Breast epithelium (tissue), 4 donors: ENCODE results near the gene SYCE3. TPM values are rescaled to one million over a fixed set of nuclear protein-coding genes. Genes with fewer than 3 reads are reported as not detected.
"Not testable (repeated sequence)": the region's sequence is repeated elsewhere in the genome, so short reads cannot be mapped to it uniquely, and the experiment has no call there.

Experiments
- DNase-seq, 2 donors: peaks; one replicate each; pipeline ENCODE4 v3.0.0-alpha.2; 2019; ENCODE audit warnings: low spot score in 2 of 2
- H3K27ac ChIP-seq, 2 donors: fragments of 200-600 bp; sonication (generic) in 1 of 2; one replicate each; pipeline ENCODE4 v1.5.1; 2016 to 2019; ENCODE audit warnings: mild to moderate bottlenecking in 1 of 2
- H3K27me3 ChIP-seq, 2 donors: fragments of 200-600 bp; sonication (generic) in 1 of 2; one replicate each; pipeline versions ENCODE4 v1.5.1 to v1.6.0; 2017 to 2019; ENCODE audit warnings: control low read depth in 1 of 2, mild to moderate bottlenecking in 1 of 2
- H3K36me3 ChIP-seq: fragments of 200-600 bp; one replicate; pipeline ENCODE4 v1.5.1; 2019
- H3K4me1 ChIP-seq, 2 donors: fragments of 200-600 bp; sonication (generic); one replicate each; pipeline ENCODE4 v1.5.1; 2016 to 2019; ENCODE audit warnings: control low read depth in 1 of 2
- H3K4me3 ChIP-seq, 3 donors: fragments of 200-600 bp; sonication (generic); 1 replicate in 2 of 3; 2 replicates in 1 of 3; pipeline ENCODE4 v1.5.1; 2016 to 2019; ENCODE audit warnings: mild to moderate bottlenecking in 3 of 3, moderate library complexity in 2 of 3
- H3K9me3 ChIP-seq, 2 donors: fragments of 200-600 bp; sonication (generic) in 1 of 2; one replicate each; pipeline ENCODE4 v1.5.1; 2016 to 2019; ENCODE audit warnings: control low read depth in 1 of 2
- POLR2A ChIP-seq: fragments of 450-650 bp; IDR thresholded peaks from one replicate; pipeline ENCODE4 v1.6.1; 2016; ENCODE audit warnings: antibody characterized with exemption, mild to moderate bottlenecking, moderate library complexity
- POLR2AphosphoS5 ChIP-seq, 3 donors: sonication (generic); formaldehyde crosslinking; IDR thresholded peaks; one replicate each; pipeline ENCODE4 v1.6.1; 2017; ENCODE audit warnings: antibody characterized with exemption in 3 of 3
- intact Hi-C: fragments of 100-400 bp; cut with DNase I; formaldehyde crosslinking; loops from one replicate; pipeline ENCODE4 v1.15.1; 2023; ENCODE audit warnings: low total_unique reads
- total RNA-seq, 3 donors: library from RNA; depleted of rRNA; stranded (reverse); fragments of >200 nt; gene quantifications; one replicate each; pipeline ENCODE4 v1.1.0, GENCODE V29; 2016
- TF ChIP-seq, protein P1 (sequence below), 3 donors: fragments of 450-650 bp; IDR thresholded peaks; one replicate each; pipeline ENCODE4 v1.5.1; 2016 to 2017; ENCODE audit warnings: antibody characterized with exemption in 3 of 3, mild to moderate bottlenecking in 3 of 3, moderate library complexity in 3 of 3

Gene SYCE3
- total RNA-seq, 3 donors from 2014 or later, result not detected

DNA sequence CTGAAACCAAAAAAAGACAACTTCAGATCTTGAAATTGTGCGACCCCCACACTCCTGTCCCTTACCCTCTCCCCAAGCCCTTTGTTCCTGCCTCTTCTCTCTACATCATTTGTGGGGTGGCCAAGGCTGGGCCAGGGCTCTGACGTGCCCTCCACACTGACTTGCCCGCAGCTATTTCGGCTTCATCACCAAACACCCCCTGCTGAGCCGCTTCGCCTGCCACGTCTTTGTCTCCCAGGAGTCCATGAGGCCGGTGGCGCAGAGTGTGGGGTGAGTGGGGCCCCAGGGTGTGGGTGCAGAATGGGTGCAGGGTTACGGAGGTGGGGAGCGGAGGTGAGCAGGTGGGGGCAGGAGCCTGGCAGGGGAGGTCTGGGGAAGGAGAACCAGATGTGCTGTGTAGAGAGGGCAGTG lies 47.3 kb upstream of the SYCE3 start:
- TF ChIP-seq POLR2AphosphoS5 (IDR thresholded peaks at IDR 0.05), result no peak
- no peak for TF ChIP-seq POLR2A
- TF ChIP-seq, protein P1, sequence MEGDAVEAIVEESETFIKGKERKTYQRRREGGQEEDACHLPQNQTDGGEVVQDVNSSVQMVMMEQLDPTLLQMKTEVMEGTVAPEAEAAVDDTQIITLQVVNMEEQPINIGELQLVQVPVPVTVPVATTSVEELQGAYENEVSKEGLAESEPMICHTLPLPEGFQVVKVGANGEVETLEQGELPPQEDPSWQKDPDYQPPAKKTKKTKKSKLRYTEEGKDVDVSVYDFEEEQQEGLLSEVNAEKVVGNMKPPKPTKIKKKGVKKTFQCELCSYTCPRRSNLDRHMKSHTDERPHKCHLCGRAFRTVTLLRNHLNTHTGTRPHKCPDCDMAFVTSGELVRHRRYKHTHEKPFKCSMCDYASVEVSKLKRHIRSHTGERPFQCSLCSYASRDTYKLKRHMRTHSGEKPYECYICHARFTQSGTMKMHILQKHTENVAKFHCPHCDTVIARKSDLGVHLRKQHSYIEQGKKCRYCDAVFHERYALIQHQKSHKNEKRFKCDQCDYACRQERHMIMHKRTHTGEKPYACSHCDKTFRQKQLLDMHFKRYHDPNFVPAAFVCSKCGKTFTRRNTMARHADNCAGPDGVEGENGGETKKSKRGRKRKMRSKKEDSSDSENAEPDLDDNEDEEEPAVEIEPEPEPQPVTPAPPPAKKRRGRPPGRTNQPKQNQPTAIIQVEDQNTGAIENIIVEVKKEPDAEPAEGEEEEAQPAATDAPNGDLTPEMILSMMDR (IDR thresholded peaks at IDR 0.05), result no peak
- H3K4me1 ChIP-seq, result no peaks in the 10 kb centered on the region
- H3K27ac ChIP-seq, result no peak overlapping the region
- peak in 1 of 2 donors; percentile 39 for DNase-seq
- no peak overlapping the region for H3K4me3 ChIP-seq
- H3K9me3 ChIP-seq, result no peaks in the 10 kb centered on the region
- intact Hi-C loops, result no loop called here
- no peaks in the 10 kb centered on the region for H3K27me3 ChIP-seq
- H3K36me3 ChIP-seq, result no peaks in the 10 kb centered on the region

- Histone ChIP-seq H3K9me3 (no peaks in the 10 kb centered on the region), H3K4me3 (no peak overlapping the region), H3K36me3 (no peaks in the 10 kb centered on the region), H3K27me3 (no peaks in the 10 kb centered on the region), H3K4me1 (no peaks in the 10 kb centered on the region), H3K27ac (no peak overlapping the region)
- intact Hi-C loops, result no loop called here
- DNase-seq, result peak in 1 of 2 donors; percentile 35
- no peak for TF ChIP-seq POLR2AphosphoS5 (IDR thresholded peaks at IDR 0.05)
- TF ChIP-seq, protein P1 (IDR thresholded peaks at IDR 0.05), result no peak
- TF ChIP-seq POLR2A, result no peak
Observed at GRCh38 chr22:50609599-50609998, 46.9 kb upstream of the SYCE3 start.

DNA sequence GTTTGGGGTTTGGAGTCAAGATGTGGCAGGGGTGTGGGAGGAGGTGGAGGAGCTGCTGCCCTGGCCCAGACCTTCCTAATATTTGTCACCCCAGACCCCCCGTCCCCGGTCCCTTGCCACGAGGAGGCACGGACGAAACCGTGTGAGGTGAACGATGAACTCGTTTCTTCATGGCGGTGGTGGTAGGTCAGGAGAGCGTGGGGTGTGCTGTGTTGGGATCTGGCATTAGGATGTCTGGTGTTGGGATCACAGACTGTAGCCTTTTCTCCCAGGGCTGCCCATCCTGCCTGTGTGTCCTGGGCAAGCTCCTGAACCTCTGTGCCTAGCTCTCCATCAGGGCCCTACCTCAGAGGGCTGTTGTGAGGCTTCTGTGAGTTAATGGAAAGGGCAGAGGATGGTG lies 46.3 kb upstream of the SYCE3 start:
- no peak for TF ChIP-seq POLR2A
- no peak for TF ChIP-seq POLR2AphosphoS5 (IDR thresholded peaks at IDR 0.05)
- TF ChIP-seq, protein P1 (IDR thresholded peaks at IDR 0.05), result no peak
- Histone ChIP-seq H3K9me3 (no peaks in the 10 kb centered on the region), H3K27me3 (no peaks in the 10 kb centered on the region), H3K36me3 (no peaks in the 10 kb centered on the region), H3K27ac (no peak overlapping the region), H3K4me1 (no peaks in the 10 kb centered on the region), H3K4me3 (no peak overlapping the region)
- DNase-seq, result peak in 1 of 2 donors; percentile 41
- intact Hi-C loops, result no loop called here

GRCh38 chr22:50608058-50608840 lies 45.5 kb upstream of the SYCE3 start:
- intact Hi-C loops, H3K9me3 ChIP-seq, H3K27ac ChIP-seq, H3K27me3 ChIP-seq, H3K36me3 ChIP-seq, H3K4me3 ChIP-seq, H3K4me1 ChIP-seq: not testable (repeated sequence)
- peak in 1 of 2 donors; percentile 30 for DNase-seq

DNA sequence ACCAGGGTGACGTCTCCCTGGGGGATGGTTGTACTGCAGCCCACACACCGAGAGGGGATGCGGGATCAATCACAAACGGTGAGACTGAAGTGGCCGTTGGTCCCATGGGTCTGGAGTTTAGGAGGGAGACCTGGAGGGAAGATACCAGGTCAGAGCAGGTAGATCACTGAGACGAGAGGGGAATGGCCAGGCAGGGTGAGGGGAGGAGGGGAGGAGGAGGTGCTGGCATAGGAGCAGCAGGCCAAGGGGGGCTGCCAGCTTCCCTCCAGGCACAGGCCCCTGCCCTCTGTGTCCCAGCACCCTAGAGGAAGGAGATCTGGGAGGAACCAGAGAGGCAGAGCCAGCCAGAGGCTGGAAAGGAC lies 44.9 kb upstream of the SYCE3 start:
- TF ChIP-seq POLR2A, result no peak
- TF ChIP-seq, protein P1 (IDR thresholded peaks at IDR 0.05), result no peak
- no peaks in the 10 kb centered on the region for H3K4me1 ChIP-seq
- no peak overlapping the region for H3K27ac ChIP-seq
- peaks cover 0 to 7% of the 10 kb centered on the region in 2 donors for H3K27me3 ChIP-seq
- DNase-seq, result peak in 1 of 2 donors; percentile 12
- intact Hi-C loops, result no loop called here
- H3K4me3 ChIP-seq, result no peak overlapping the region
- H3K36me3 ChIP-seq, result no peaks in the 10 kb centered on the region
- H3K9me3 ChIP-seq, result no peaks in the 10 kb centered on the region
